NCI-H1694 treated with DMSO at 0.1 percent for 48 hours (cell line): ENCODE results near the gene ETV5.

ENCODE experiments used
- DNase-seq: peaks from one replicate; lab custom pipeline; 2025; lab: John Stamatoyannopoulos, UW

Gene ETV5

GRCh38 chr3:186123012-186123411, 14.1 kb upstream of the ETV5 start:
- DNase-seq, result no peak

DNA sequence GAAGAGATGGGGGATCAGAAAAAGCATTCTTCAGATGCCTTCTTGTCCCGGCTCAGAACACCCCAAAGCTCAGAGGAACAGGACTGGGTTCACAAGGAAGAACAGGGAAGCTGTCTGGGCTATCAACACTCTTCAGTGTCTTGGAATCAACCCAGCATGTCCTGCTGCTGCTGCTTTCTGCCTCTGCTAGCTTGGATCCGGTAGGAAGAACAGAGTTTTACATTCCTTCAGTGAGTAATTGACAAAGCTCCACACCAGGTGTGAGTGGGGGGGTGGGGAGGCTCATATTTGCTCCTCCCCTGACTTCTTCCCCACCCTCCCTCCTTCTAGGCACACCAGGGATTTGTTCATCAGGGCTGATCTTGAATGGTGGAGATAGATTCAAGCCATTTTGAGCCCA, 13.1 kb upstream of the ETV5 start:
- DNase-seq, result no peak

GRCh38 chr3:186121278-186121677, 12.4 kb upstream of the ETV5 start:
- no peak for DNase-seq

DNA sequence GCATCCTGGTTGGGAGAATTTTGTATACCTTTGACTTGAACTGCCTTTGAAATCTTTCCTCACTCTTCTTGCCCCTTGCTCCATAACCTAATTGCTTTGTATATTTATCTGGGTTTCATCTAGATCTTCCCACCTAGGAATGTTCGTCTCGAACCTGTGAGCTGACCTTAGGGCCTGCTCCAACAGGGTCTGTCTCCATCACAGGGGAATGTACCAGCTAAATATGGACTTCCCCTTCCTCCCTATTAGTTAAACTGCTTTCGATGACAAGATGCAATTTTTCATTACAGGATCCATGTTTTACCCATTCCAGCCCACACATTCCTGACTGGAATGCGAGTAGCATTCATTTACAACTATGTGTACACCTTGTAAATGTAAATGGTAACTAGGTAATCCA, 10.6 kb upstream of the ETV5 start:
- no peak for DNase-seq

GRCh38 chr3:186118692-186119091, 9.8 kb upstream of the ETV5 start:
- no peak for DNase-seq

- no peak for DNase-seq
Measured at GRCh38 chr3:186117521-186118134, 8.7 kb upstream of the ETV5 start.

- DNase-seq, result no peak
Measured at GRCh38 chr3:186115239-186115996, 6.5 kb upstream of the ETV5 start.

DNA sequence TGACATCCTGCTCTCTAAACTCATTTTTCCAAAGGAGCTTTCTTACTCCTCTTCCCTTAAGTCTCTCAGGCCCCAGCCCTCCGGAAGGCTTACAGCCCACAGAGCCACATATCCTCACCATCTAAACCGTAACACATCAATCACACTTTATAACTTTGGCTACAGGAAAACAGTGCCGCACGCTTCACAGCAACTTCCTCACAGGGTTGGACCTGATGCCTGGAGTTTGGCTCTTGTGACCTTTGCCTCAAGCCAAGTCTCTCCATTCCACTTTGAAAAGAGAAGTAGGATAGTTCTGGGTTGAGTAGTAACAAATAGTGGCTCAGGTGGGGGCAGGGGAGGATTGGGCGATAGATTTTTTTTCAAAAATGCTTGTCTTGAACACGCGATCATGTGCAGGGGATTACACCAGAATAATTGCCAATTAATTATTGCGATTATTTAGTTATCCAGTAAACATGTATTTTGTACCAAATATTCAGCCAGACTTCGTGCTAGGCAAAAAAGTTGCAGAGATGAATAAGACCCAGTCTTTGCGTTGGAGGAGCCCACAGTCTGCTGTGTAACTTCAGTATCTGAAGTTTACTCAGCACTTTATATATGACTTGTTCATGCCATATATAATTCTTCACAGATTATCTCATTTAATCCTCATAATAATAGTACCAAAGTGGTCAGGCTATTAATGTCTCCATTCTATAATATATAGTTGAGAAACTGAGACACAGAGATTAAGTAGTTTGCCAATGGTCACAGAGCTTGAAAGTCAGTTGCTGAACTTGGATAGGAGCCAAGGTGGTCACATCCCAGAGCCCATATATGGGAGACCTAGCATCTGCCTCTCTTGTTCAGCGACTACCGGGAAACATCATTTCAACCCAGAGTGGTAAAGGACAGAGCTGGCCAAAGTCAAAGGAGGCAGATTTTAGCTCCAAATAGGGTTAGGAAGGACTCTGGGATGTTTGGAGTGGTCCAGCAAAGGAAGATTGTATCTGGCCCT, 2.4 kb upstream of the ETV5 start:
- no peak for DNase-seq

GRCh38 chr3:186109897-186110803, 1.3 kb upstream of the ETV5 start:
- peak; percentile 50 for DNase-seq

- DNase-seq, result peak; percentile 21
Measured at GRCh38 chr3:186108106-186108940, 566 bp downstream of the ETV5 start.

DNA sequence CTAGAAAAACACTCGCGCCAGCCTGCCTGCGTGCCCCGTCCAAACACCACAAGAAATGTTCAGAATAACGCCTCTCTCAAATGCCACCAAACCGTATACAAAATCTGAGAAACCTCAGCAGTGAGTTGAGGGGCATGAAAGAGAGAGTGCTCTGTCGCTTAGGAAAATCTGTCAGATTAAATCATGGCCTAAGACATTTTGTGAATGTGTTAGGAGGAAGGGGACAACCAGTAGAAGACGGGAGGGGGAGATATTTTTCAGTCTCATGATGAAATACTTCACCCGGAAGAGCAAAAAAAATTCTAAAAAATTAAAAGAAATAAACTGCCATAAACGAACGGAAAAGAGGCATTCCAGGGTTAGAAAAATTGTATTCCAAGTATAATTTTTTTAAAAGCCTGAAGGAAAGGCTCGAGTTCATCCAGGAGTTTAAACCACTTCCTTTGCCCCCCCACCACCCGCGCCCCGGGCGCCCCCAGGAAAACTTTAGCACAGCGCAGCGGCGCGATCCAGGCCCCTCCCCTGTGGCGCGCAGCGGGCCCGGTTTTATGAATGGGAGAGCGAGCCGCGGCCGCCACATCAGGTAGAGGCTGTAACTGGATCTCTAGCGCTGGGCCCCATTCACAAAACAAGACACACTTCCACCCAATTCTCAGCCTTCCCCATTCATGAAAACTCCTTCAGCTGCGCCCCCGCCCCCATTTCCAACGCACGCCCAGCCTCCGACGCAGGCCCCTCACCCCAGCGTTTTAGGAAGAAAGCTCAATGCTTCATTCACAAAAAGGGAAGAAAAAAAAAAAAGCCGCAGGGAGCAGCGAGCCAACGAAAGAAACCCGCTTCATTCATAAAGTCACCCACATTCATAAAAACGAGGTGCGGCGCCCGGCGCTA, 1.4 kb downstream of the ETV5 start:
- DNase-seq, result peak; percentile 80

GRCh38 chr3:186105543-186105942, 3.3 kb downstream of the ETV5 start:
- no peak for DNase-seq

- DNase-seq, result peak; percentile 18
Measured at GRCh38 chr3:186102687-186103086, 6.2 kb downstream of the ETV5 start.

- DNase-seq, result no peak
Measured at GRCh38 chr3:186100398-186100797, 8.5 kb downstream of the ETV5 start.

DNA sequence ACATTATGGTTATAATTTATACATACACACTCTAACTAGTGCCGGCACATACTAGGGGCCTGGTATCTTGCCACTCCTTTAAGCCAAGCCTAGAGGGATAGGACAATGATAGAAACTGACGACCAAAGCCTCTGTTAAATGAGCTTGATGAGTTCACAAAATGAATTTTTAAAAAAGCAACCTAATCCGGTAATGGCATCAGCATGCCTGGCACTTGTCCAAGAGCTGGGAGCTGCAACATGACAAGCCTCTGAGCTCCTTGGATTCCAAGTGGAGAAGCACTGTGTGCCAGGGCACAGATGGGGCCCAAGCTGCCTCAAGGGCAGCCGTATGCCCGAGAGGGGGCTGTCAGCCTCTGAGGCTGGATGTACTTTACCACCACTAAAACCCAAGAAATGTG, 9.7 kb downstream of the ETV5 start:
- peak; percentile 89 for DNase-seq

GRCh38 chr3:186098740-186099139, 10.1 kb downstream of the ETV5 start:
- DNase-seq, result no peak

GRCh38 chr3:186097663-186098451, 11.0 kb downstream of the ETV5 start:
- DNase-seq, result peak; percentile 93

GRCh38 chr3:186097317-186097662, 11.6 kb downstream of the ETV5 start:
- no peak for DNase-seq

DNA sequence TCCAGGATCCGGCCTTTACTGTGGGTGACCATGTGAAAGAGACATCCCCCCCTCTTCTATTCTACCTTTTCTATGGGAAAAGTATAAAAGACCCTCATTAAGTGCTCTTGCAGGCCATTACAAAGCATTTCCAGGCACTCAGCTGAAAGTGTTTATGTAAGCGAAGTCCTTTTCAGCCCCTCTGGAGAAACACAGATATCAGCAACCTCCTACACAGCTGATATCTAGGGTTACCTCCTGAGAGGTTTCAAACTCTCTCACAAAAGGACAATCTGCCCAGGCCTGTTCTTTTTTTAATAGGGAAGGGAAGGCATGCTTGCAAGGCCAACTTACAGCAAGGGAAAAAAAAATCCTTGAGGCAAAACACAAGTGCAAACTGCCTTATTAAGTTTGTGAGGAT, 12.6 kb downstream of the ETV5 start:
- DNase-seq, result no peak
